Peyer's patch (tissue), 4 donors: Measurements from ENCODE around the gene PIP5K1C. TPM values are rescaled to one million over a fixed set of nuclear protein-coding genes. Genes with fewer than 3 reads are reported as not detected.
A peak's percentile ranks its signal among the peaks of the same experiment; 100 is the strongest.

Experiments
- DNase-seq, 3 donors: peaks; one replicate each; pipeline ENCODE4 v3.0.0-alpha.2; 2017 to 2019
- H3K27ac ChIP-seq, 4 donors: fragments of 200-600 bp; sonication (generic); one replicate each; pipeline ENCODE4 v1.5.1; 2016 to 2019
- H3K27me3 ChIP-seq, 2 donors: fragments of 200-600 bp; sonication (generic); one replicate each; pipeline ENCODE4 v1.5.1; 2019
- H3K36me3 ChIP-seq, 3 donors: fragments of 200-600 bp; sonication (generic); one replicate each; pipeline ENCODE4 v1.5.1; 2016 to 2019
- H3K4me1 ChIP-seq, 4 donors: fragments of 200-600 bp; sonication (generic); one replicate each; pipeline ENCODE4 v1.5.1; 2016 to 2019
- H3K4me3 ChIP-seq, 4 donors: fragments of 200-600 bp; sonication (generic); 1 replicate in 3 of 4; 2 replicates in 1 of 4; pipeline ENCODE4 v1.5.1; 2016 to 2019; ENCODE audit warnings: mild to moderate bottlenecking in 1 of 4
- H3K9me3 ChIP-seq, 4 donors: fragments of 200-600 bp; sonication (generic); one replicate each; pipeline ENCODE4 v1.5.1; 2016 to 2019; ENCODE audit warnings: mild to moderate bottlenecking in 1 of 4
- CTCF ChIP-seq, 6 experiments: fragments of 450-650 bp in 4 of 6; fragments of 200-600 bp in 2 of 6; sonication (generic) in 1 of 6; IDR thresholded peaks; one replicate each; pipeline ENCODE4 v1.5.1; 2017 to 2019; ENCODE audit warnings: antibody characterized with exemption in 6 of 6, mild to moderate bottlenecking in 3 of 6, moderate library complexity in 1 of 6
- POLR2A ChIP-seq, 2 donors: fragments of 450-650 bp; IDR thresholded peaks; one replicate each; pipeline ENCODE4 v1.5.1; 2017; ENCODE audit warnings: antibody characterized with exemption in 2 of 2, mild to moderate bottlenecking in 2 of 2, moderate library complexity in 2 of 2
- total RNA-seq, 4 donors: library from RNA; depleted of rRNA; stranded (reverse); fragments of >200 nt; gene quantifications; one replicate each; pipeline ENCODE4 v1.1.0, GENCODE V29; 2016

Gene PIP5K1C
- total RNA-seq, 4 donors from 2014 or later: 22.6 to 27.2 (median 26.1) TPM

- DNase-seq: no peak
- Histone ChIP-seq H3K27me3 (no peaks in the 10 kb centered on the region), H3K36me3 (no peaks in the 10 kb centered on the region), H3K9me3 (no peaks in the 10 kb centered on the region), H3K4me3 (no peak overlapping the region), H3K27ac (no peak overlapping the region), H3K4me1 (peaks cover 0 to 24% (median 5%) of the 10 kb centered on the region in 4 donors)
- TF ChIP-seq CTCF (IDR thresholded peaks at IDR 0.05) (no peak), POLR2A (IDR thresholded peaks at IDR 0.05) (no peak)
These were observed 8.5 kb downstream of the PIP5K1C start for GRCh38 chr19:3691726-3692125.

- no peaks in the 10 kb centered on the region for H3K36me3 ChIP-seq
- H3K4me3 ChIP-seq: no peak overlapping the region
- DNase-seq: no peak
- H3K4me1 ChIP-seq: peaks cover 0 to 24% (median 5%) of the 10 kb centered on the region in 4 donors
- H3K27ac ChIP-seq: no peak overlapping the region
- no peaks in the 10 kb centered on the region for H3K9me3 ChIP-seq
- no peaks in the 10 kb centered on the region for H3K27me3 ChIP-seq
- TF ChIP-seq POLR2A (IDR thresholded peaks at IDR 0.05) (no peak), CTCF (IDR thresholded peaks at IDR 0.05) (no peak)
These were observed 8.9 kb downstream of the PIP5K1C start for GRCh38 chr19:3691372-3691716.

- Histone ChIP-seq H3K27me3 (no peaks in the 10 kb centered on the region), H3K4me1 (peaks cover 0 to 24% (median 5%) of the 10 kb centered on the region in 4 donors), H3K4me3 (no peak overlapping the region), H3K9me3 (no peaks in the 10 kb centered on the region), H3K27ac (no peak overlapping the region), H3K36me3 (no peaks in the 10 kb centered on the region)
- TF ChIP-seq POLR2A (IDR thresholded peaks at IDR 0.05): no peak
- TF ChIP-seq CTCF (IDR thresholded peaks at IDR 0.05): no peak
- DNase-seq: no peak
These were observed 9.5 kb downstream of the PIP5K1C start for GRCh38 chr19:3690551-3691371.

GRCh38 chr19:3687774-3688706, 12.2 kb downstream of the PIP5K1C start:
- peaks cover 0 to 6% (median 0%) of the 10 kb centered on the region in 3 donors for H3K36me3 ChIP-seq
- peak overlapping the region; percentile 11 to 80 (median 52) for H3K27ac ChIP-seq
- DNase-seq: peak; percentile 62 to 75 (median 73)
- TF ChIP-seq CTCF (IDR thresholded peaks at IDR 0.05): peak in 1 of 6 experiments; percentile 8
- TF ChIP-seq POLR2A (IDR thresholded peaks at IDR 0.05): no peak
- H3K9me3 ChIP-seq: peaks cover 0 to 4% (median 0%) of the 10 kb centered on the region in 4 donors
- H3K4me1 ChIP-seq: peaks cover 0 to 20% (median 8%) of the 10 kb centered on the region in 4 donors
- peak overlapping the region; percentile 37 to 48 (median 44) for H3K4me3 ChIP-seq
- no peaks in the 10 kb centered on the region for H3K27me3 ChIP-seq

- H3K27me3 ChIP-seq: no peaks in the 10 kb centered on the region
- H3K36me3 ChIP-seq: peaks cover 0 to 6% (median 0%) of the 10 kb centered on the region in 3 donors
- DNase-seq: no peak
- peak overlapping the region; percentile 37 to 48 (median 44) for H3K4me3 ChIP-seq
- H3K4me1 ChIP-seq: peaks cover 0 to 19% (median 8%) of the 10 kb centered on the region in 4 donors
- peaks cover 0 to 4% (median 0%) of the 10 kb centered on the region in 4 donors for H3K9me3 ChIP-seq
- peak overlapping the region; percentile 11 to 80 (median 52) for H3K27ac ChIP-seq
- TF ChIP-seq POLR2A (IDR thresholded peaks at IDR 0.05): no peak
- no peak for TF ChIP-seq CTCF (IDR thresholded peaks at IDR 0.05)
These were observed 12.9 kb downstream of the PIP5K1C start for GRCh38 chr19:3687393-3687773.
